OCI-LY1 (cell line): ENCODE measurements around the gene CALCOCO1.
"Not testable (repeated sequence)": the region's sequence is repeated elsewhere in the genome, so short reads cannot be mapped to it uniquely, and the experiment has no call there.

Experiments used
- H2AFZ ChIP-seq: fragments of 200-600 bp; sonication (generic), shearing (Covaris generic); 2 replicates; pipeline ENCODE4 v1.6.0; 2014; ENCODE audit warnings: antibody characterized with exemption, mild to moderate bottlenecking, low read length
- H3F3A ChIP-seq: fragments of 200-600 bp; sonication (generic), shearing (Covaris generic); 2 replicates; pipeline ENCODE4 v1.6.0; 2014; ENCODE audit warnings: mild to moderate bottlenecking, antibody characterized with exemption, low read length, moderate library complexity; ENCODE audit not compliant: insufficient read depth
- H3K27ac ChIP-seq: fragments of 200-600 bp; sonication (generic); 2 replicates; pipeline ENCODE4 v1.5.1; 2014; ENCODE audit warnings: low read length, mixed run types, mild to moderate bottlenecking, low read depth; ENCODE audit not compliant: poor library complexity, severe bottlenecking
- H3K27me3 ChIP-seq: fragments of 200-600 bp; sonication (generic); 2 replicates; pipeline ENCODE4 v1.6.0; 2014; ENCODE audit warnings: antibody characterized with exemption, mild to moderate bottlenecking, low read length, moderate library complexity; ENCODE audit not compliant: insufficient read depth
- H3K36me3 ChIP-seq: fragments of 200-600 bp; sonication (generic); 2 replicates; pipeline ENCODE4 v1.6.1; 2014; ENCODE audit warnings: mild to moderate bottlenecking, antibody characterized with exemption, low read length, moderate library complexity, mixed read lengths; ENCODE audit not compliant: insufficient read depth
- H3K4me1 ChIP-seq: fragments of 200-600 bp; sonication (generic); 2 replicates; pipeline ENCODE4 v1.5.1; 2014; ENCODE audit warnings: mild to moderate bottlenecking, low read length, moderate library complexity; ENCODE audit not compliant: insufficient read depth, severe bottlenecking
- H3K4me2 ChIP-seq: fragments of 200-600 bp; sonication (generic), shearing (Covaris generic); 2 replicates; pipeline ENCODE4 v1.6.1; 2014; ENCODE audit warnings: low read length
- H3K4me3 ChIP-seq: fragments of 200-600 bp; sonication (generic); 2 replicates; pipeline ENCODE4 v1.5.1; 2014; ENCODE audit warnings: low read length, low read depth, mild to moderate bottlenecking, mixed read lengths; ENCODE audit not compliant: poor library complexity, severe bottlenecking
- H3K79me2 ChIP-seq: fragments of 200-600 bp; shearing (Covaris generic); 2 replicates; pipeline ENCODE4 v1.6.1; 2016; ENCODE audit warnings: mixed run types, low read length, mixed read lengths; ENCODE audit not compliant: insufficient read depth
- H3K9ac ChIP-seq: fragments of 200-600 bp; sonication (generic), shearing (Covaris generic); 2 replicates; pipeline ENCODE4 v1.6.1; 2014; ENCODE audit warnings: mild to moderate bottlenecking, low read length, mixed read lengths
- H3K9me2 ChIP-seq: fragments of 200-600 bp; sonication (generic), shearing (Covaris generic); 2 replicates; pipeline ENCODE4 v1.6.1; 2014; ENCODE audit warnings: low read depth, mild to moderate bottlenecking, low read length, mixed read lengths
- H3K9me3 ChIP-seq: fragments of 200-600 bp; shearing (Covaris generic); 2 replicates; pipeline ENCODE4 v1.6.1; 2014; ENCODE audit warnings: low read length, mixed read lengths
- H4K20me1 ChIP-seq: fragments of 200-600 bp; sonication (generic), shearing (Covaris generic); 2 replicates; pipeline ENCODE4 v1.6.0; 2016; ENCODE audit warnings: mild to moderate bottlenecking, low read length; ENCODE audit not compliant: insufficient read depth
- CTCF ChIP-seq: fragments of 200-600 bp; sonication (generic), shearing (Covaris generic); IDR thresholded peaks from 2 replicates; pipeline ENCODE4 v1.5.1; 2017; ENCODE audit warnings: mild to moderate bottlenecking, antibody characterized with exemption, low read length, moderate library complexity, mixed read lengths
- EZH2 ChIP-seq: fragments of 200-600 bp; sonication (generic), shearing (Covaris generic); IDR thresholded peaks from 2 replicates; pipeline ENCODE4 v1.8.0; 2017; ENCODE audit warnings: borderline replicate concordance, mixed run types, mild to moderate bottlenecking, antibody characterized with exemption, low read length, moderate library complexity, mixed read lengths

The CALCOCO1 gene

GRCh38 chr12:53720946-53721345, 6.3 kb downstream of the CALCOCO1 start:
- H3K9ac ChIP-seq = no peak overlapping the region
- no peaks in the 10 kb centered on the region for H4K20me1 ChIP-seq
- TF ChIP-seq EZH2 (no peak), CTCF (no peak)
- H3K79me2 ChIP-seq = no peaks in the 10 kb centered on the region
- H2AFZ ChIP-seq = no peak overlapping the region
- H3K9me3 ChIP-seq = no peaks in the 10 kb centered on the region
- H3F3A ChIP-seq = no peaks in the 10 kb centered on the region
- no peaks in the 10 kb centered on the region for H3K27me3 ChIP-seq
- H3K36me3 ChIP-seq = no peaks in the 10 kb centered on the region
- no peak overlapping the region for H3K4me2 ChIP-seq
- no peak overlapping the region for H3K27ac ChIP-seq
- no peaks in the 10 kb centered on the region for H3K9me2 ChIP-seq
- H3K4me1 ChIP-seq = peaks cover 1% of the 10 kb centered on the region
- no peak overlapping the region for H3K4me3 ChIP-seq

GRCh38 chr12:53719649-53720048, 7.6 kb downstream of the CALCOCO1 start:
- Histone ChIP-seq H3K27me3 (no peaks in the 10 kb centered on the region), H3K79me2 (no peaks in the 10 kb centered on the region), H3K36me3 (no peaks in the 10 kb centered on the region), H3K9me3 (no peaks in the 10 kb centered on the region), H3K4me1 (no peaks in the 10 kb centered on the region), H3K4me3 (no peak overlapping the region), H3K27ac (no peak overlapping the region), H2AFZ (no peak overlapping the region), H3F3A (no peaks in the 10 kb centered on the region), H4K20me1 (no peaks in the 10 kb centered on the region), H3K9me2 (no peaks in the 10 kb centered on the region), H3K9ac (no peak overlapping the region), H3K4me2 (no peak overlapping the region)
- TF ChIP-seq EZH2 (no peak), CTCF (no peak)

GRCh38 chr12:53718567-53718966, 8.7 kb downstream of the CALCOCO1 start:
- not testable (repeated sequence) for H4K20me1 ChIP-seq, H3K4me2 ChIP-seq, H3K9me3 ChIP-seq, H3K4me3 ChIP-seq, H3F3A ChIP-seq, H3K9me2 ChIP-seq, H3K79me2 ChIP-seq, H3K27me3 ChIP-seq, H3K27ac ChIP-seq, H3K4me1 ChIP-seq, H2AFZ ChIP-seq, H3K36me3 ChIP-seq, H3K9ac ChIP-seq

GRCh38 chr12:53717319-53717718, 9.9 kb downstream of the CALCOCO1 start:
- Histone ChIP-seq H3K4me1 (no peaks in the 10 kb centered on the region), H3K9me2 (no peaks in the 10 kb centered on the region), H3K27ac (no peak overlapping the region), H3K36me3 (no peaks in the 10 kb centered on the region), H4K20me1 (no peaks in the 10 kb centered on the region), H3F3A (no peaks in the 10 kb centered on the region), H3K9me3 (no peaks in the 10 kb centered on the region), H2AFZ (no peak overlapping the region), H3K27me3 (no peaks in the 10 kb centered on the region), H3K4me2 (no peak overlapping the region), H3K9ac (no peak overlapping the region), H3K79me2 (no peaks in the 10 kb centered on the region), H3K4me3 (no peak overlapping the region)
- TF ChIP-seq EZH2 = no peak
- TF ChIP-seq CTCF = no peak
